ENCODE measurements around the gene CNTF.

DNA sequence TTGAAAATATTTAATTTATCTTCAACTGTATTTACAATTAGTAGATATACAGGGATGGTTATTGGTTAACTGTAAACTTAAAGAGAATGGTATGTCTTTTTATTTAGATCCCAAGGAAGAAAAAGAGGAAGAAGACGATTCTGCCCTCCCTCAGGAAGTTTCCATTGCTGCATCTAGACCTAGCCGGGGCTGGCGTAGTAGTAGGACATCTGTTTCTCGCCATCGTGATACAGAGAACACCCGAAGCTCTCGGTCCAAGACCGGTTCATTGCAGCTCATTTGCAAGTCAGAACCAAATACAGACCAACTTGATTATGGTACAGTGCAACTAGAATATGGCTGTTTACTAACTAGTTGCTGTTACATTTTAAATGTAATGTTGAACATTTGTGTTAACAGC, 12.7 kb upstream of the CNTF start:
- no peak for TF ChIP-seq POLR2A (IDR thresholded peaks at IDR 0.05)
- TF ChIP-seq, protein P1, sequence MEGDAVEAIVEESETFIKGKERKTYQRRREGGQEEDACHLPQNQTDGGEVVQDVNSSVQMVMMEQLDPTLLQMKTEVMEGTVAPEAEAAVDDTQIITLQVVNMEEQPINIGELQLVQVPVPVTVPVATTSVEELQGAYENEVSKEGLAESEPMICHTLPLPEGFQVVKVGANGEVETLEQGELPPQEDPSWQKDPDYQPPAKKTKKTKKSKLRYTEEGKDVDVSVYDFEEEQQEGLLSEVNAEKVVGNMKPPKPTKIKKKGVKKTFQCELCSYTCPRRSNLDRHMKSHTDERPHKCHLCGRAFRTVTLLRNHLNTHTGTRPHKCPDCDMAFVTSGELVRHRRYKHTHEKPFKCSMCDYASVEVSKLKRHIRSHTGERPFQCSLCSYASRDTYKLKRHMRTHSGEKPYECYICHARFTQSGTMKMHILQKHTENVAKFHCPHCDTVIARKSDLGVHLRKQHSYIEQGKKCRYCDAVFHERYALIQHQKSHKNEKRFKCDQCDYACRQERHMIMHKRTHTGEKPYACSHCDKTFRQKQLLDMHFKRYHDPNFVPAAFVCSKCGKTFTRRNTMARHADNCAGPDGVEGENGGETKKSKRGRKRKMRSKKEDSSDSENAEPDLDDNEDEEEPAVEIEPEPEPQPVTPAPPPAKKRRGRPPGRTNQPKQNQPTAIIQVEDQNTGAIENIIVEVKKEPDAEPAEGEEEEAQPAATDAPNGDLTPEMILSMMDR (IDR thresholded peaks at IDR 0.05): no peak
